HG02763 (cell line): ENCODE data around the gene TMEM109.
A peak's percentile ranks its signal among the peaks of the same experiment; 100 is the strongest.

Experiments
- ATAC-seq: cut with Tn5 transposase; IDR thresholded peaks from one replicate; pipeline ENCODE4 v1.9.1; 2021; ENCODE audit warnings: mild to moderate bottlenecking, moderate library complexity; ENCODE audit not compliant: unreplicated experiment

The TMEM109 gene, protein sequence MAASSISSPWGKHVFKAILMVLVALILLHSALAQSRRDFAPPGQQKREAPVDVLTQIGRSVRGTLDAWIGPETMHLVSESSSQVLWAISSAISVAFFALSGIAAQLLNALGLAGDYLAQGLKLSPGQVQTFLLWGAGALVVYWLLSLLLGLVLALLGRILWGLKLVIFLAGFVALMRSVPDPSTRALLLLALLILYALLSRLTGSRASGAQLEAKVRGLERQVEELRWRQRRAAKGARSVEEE

DNA sequence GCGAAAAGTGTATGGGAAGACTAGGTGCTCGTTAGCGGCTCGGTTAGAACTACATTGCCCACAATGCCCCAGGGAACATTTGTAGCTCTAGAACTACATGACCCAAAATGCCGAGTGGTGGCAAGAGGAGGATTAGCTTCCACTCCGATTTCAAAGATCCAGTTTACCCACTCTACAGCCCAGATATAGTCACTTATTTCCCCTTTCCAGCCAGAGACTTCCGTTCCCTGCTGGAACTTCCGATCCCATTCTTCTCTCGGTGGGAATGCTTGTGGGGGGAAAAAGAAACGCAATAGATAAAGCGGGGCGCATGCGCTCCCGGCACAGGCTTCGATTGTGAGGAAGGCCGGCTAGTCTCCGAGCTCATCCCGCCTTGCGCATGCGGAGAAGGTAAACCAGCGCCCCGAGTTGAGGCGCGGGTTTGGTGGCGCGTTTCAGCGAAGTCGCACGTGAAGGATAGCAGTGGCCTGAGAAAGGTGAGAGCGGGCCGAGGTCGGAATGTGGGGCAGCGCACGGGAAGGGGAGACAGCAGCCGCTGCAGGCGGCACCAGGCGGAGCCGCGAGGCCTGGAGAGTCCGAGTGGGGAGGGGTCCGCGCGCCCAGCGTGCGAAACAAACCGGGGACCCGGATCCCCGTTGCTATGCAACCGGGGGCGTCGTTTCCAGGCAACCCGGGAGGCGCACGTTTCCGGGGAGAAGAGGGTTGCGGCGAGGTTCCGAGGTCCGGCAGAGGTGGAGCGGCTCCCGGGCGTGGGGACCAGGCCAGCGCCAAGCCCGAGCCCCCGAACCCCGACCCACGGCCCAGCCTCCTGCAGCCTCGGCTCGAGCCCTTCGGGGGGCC is at the start of gene TMEM109:
Gene TMEM109, plus strand, starts transcription at position 366 of the 840 bp plus-strand sequence. CDS start 5,536 bp downstream, outside the sequence.
- peak; percentile 41 for ATAC-seq

GRCh38 chr11:60864856-60865513 is 49.0 kb upstream of the TMEM109 start:
- ATAC-seq: no peak

GRCh38 chr11:60866911-60867870 is 46.8 kb upstream of the TMEM109 start, which contains the start of gene ZP1:
ZP1 (plus strand) TSS chr11:60867542; CDS start chr11:60867562, 20 bp downstream.
- no peak for ATAC-seq

GRCh38 chr11:60867871-60868681 is 45.9 kb upstream of the TMEM109 start:
- no peak for ATAC-seq

GRCh38 chr11:60868682-60869450 is 45.1 kb upstream of the TMEM109 start:
- ATAC-seq: no peak

DNA sequence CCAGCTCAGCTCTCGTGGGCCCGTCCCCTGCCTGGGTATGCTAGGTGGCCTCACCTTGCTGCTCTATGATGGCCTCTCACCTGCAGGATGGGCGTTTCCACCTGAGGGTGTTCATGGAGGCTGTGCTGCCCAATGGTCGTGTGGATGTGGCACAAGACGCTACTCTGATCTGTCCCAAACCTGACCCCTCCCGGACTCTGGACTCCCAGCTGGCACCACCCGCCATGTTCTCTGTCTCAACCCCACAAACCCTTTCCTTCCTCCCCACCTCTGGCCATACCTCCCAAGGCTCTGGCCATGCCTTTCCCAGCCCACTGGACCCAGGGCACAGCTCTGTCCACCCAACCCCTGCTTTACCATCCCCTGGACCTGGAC is 44.5 kb upstream of the TMEM109 start:
- no peak for ATAC-seq

GRCh38 chr11:60870276-60870675 is 43.7 kb upstream of the TMEM109 start:
- no peak for ATAC-seq

DNA sequence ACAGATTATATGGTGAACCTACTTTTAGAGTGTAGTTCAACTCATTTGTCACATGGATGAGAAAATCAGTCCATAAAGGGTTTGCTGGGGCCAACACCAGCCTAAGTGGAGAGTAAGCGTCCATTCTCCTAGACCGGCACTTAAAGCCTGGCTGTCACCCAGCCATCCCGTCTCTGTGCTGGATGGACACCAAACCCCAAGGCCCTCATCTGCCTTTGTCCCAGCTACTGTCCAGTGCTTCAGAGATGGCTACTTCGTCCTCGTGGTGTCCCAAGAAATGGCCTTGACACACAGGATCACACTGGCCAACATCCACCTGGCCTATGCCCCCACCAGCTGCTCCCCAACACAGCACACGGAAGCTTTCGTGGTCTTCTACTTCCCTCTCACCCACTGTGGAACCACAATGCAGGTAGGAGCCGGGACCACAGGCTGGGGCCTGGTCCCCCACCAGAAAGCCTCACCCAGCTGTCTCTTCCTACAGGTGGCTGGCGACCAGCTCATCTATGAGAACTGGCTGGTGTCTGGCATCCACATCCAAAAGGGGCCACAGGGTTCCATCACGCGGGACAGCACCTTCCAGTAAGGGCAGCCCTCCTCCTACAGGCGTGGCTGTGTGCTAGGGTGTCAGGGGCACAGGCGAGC is 43.1 kb upstream of the TMEM109 start:
- ATAC-seq: no peak

DNA sequence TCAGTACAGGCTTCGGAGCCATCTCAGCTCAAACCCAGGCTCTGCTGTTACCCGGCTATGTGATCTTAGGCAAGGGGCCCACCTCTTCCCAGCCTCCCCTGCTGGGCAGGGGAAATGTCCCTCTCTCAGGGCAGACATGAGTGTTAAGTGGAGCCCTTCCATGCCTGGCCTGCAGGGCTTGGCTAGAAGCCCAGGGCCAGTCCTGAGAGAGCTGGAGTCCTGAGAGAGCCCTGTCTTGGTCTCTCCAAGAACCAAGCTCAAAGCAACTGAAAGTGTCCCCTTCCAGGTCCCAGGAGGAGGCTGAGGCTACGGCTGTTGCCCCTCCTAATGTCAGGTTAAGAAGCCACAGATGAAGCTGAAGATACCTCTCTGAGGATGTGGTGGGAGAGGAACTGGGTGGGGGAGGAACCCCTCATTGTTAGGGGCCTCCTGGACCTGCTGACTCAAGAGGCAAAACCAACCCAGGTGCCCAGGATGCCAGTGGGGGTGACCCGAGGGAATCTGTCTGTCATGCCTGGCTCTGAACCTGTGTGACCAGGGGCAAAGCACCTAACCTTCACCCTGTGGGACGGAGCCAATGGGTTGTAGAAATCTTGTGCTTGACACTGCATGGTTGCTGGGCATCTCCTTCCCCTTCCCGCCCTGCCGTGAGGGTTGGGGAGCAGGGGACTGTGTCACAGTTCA is 42.4 kb upstream of the TMEM109 start:
- no peak for ATAC-seq

DNA sequence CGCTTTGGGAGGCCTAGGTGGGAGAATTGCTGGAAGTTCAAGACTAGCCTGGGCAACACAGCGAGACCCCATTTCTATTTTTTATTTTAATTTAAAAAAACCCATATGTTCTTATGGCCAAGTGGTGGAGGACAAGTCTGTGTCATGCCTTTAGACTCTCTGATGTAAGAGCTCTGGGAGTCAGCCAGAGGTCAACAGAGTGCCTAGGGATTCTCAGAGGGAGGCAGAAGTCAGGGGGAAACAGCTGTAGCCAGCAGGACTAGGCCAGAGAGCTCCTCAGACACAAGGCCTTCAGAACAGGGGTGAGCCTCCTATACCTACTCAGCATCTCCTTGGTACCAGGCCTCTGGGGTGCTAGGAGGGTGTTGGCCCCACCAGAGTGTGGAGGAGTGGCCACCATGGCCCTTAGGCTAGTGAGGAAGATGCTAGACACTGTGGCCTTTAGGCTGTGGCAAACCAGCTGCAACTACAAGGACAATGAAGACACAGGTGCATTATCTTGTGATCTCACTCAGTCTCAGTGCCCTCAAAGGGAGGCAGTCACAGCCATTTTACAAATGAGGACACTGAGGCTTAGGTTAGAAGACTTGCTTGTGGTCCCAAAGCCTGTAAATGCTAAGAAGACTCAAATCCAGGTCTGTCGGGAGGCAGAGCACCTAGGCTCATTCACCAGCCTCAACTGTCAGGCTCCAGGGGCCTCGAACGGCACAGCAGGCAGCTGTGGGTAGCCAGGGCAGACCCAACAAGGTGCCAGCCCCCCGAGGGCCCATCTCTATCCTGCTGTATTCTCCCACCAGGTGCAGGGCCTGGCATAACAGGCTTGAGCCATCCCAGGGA is 41.6 kb upstream of the TMEM109 start:
- no peak for ATAC-seq

DNA sequence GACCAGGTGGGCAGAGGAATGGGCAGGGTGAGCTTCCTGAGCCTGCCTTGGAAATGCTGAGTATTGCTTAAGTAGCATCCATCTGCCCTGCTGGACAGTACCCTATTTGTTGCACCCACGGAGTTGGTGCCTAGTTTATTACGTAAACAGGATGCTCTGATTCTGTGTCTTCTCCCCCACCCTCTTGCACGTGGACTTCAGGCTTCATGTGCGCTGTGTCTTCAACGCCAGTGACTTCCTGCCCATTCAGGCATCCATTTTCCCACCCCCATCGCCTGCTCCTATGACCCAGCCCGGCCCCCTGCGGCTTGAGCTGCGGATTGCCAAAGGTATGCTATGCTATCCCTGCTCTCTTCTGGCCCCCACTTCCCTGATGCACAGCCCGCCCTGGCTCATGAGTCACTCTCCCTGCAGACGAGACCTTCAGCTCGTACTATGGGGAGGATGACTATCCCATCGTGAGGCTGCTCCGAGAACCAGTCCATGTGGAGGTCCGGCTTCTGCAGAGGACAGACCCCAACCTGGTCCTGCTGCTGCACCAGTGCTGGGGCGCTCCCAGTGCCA is 40.9 kb upstream of the TMEM109 start:
- no peak for ATAC-seq

GRCh38 chr11:60873533-60873932 is 40.4 kb upstream of the TMEM109 start:
- ATAC-seq: no peak

GRCh38 chr11:60874421-60875365 is 39.3 kb upstream of the TMEM109 start:
- no peak for ATAC-seq

- ATAC-seq: no peak
Measured at GRCh38 chr11:60875366-60876167, 38.4 kb upstream of the TMEM109 start.

DNA sequence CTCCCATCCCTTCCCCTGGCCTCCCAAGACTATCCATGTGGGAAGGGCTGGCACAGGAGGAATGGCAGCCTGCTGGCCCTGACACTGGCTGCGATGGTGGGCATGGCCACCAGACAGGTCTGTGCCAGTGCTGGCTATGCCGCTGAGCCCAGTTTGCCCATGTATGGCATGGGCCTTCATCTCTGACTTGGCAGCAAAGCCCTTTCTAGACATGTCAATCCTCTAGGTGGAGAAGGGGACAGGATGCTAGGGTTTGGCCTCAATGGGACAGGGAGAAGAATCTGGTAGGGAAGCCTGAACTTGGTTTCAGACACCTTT is 37.8 kb upstream of the TMEM109 start:
- ATAC-seq: no peak
